ENCODE measurements around the gene SFT2D1.
"Not testable (repeated sequence)": the region's sequence is repeated elsewhere in the genome, so short reads cannot be mapped to it uniquely, and the experiment has no call there.

The SFT2D1 gene

GRCh38 chr6:166342349-166343149 lies at the start of gene SFT2D1:
Gene SFT2D1, minus strand, starts transcription at chr6:166342545. Its CDS starts 64 bp downstream, at chr6:166342481.
- DNase-seq (ENCODE audit: low read depth, low spot score): peak; percentile 33

GRCh38 chr6:166389119-166389518 lies 46.8 kb upstream of the SFT2D1 start:
- DNase-seq (ENCODE audit: low read depth, low spot score): no peak

GRCh38 chr6:166388290-166389004 lies 46.1 kb upstream of the SFT2D1 start:
- no peak for DNase-seq (ENCODE audit: low read depth, low spot score)

GRCh38 chr6:166387642-166388289 lies 45.4 kb upstream of the SFT2D1 start:
- DNase-seq (ENCODE audit: low read depth, low spot score): no peak

- DNase-seq (ENCODE audit: low read depth, low spot score): not testable (repeated sequence)
These were observed 44.8 kb upstream of the SFT2D1 start for GRCh38 chr6:166387098-166387497.

GRCh38 chr6:166386111-166386510 lies 43.8 kb upstream of the SFT2D1 start:
- no peak for DNase-seq (ENCODE audit: low read depth, low spot score)

- DNase-seq (ENCODE audit: low read depth, low spot score): not testable (repeated sequence)
These were observed 41.5 kb upstream of the SFT2D1 start for GRCh38 chr6:166383802-166384363.

- DNase-seq (ENCODE audit: low read depth, low spot score): peak; percentile 67
These were observed 40.8 kb upstream of the SFT2D1 start, which contains the start of gene MPC1 for GRCh38 chr6:166382933-166383801. Gene MPC1, minus strand, starts transcription at chr6:166382940. Its CDS starts 64 bp downstream, at chr6:166382876.

GRCh38 chr6:166382500-166382932 lies 40.2 kb upstream of the SFT2D1 start:
- no peak for DNase-seq (ENCODE audit: low read depth, low spot score)

GRCh38 chr6:166381733-166382499 lies 39.6 kb upstream of the SFT2D1 start:
- DNase-seq (ENCODE audit: low read depth, low spot score): no peak

- no peak for DNase-seq (ENCODE audit: low read depth, low spot score)
These were observed 39.0 kb upstream of the SFT2D1 start for GRCh38 chr6:166381381-166381732.

GRCh38 chr6:166379800-166380199 lies 37.5 kb upstream of the SFT2D1 start:
- DNase-seq (ENCODE audit: low read depth, low spot score): no peak

GRCh38 chr6:166379103-166379586 lies 36.8 kb upstream of the SFT2D1 start:
- no peak for DNase-seq (ENCODE audit: low read depth, low spot score)

- no peak for DNase-seq (ENCODE audit: low read depth, low spot score)
These were observed 35.4 kb upstream of the SFT2D1 start for GRCh38 chr6:166377721-166378120.

GRCh38 chr6:166375013-166375412 lies 32.7 kb upstream of the SFT2D1 start:
- DNase-seq (ENCODE audit: low read depth, low spot score): no peak

- no peak for DNase-seq (ENCODE audit: low read depth, low spot score)
These were observed 28.1 kb upstream of the SFT2D1 start for GRCh38 chr6:166370489-166370888.

- no peak for DNase-seq (ENCODE audit: low read depth, low spot score)
These were observed 27.4 kb upstream of the SFT2D1 start for GRCh38 chr6:166369782-166370181.

- no peak for DNase-seq (ENCODE audit: low read depth, low spot score)
These were observed 24.6 kb upstream of the SFT2D1 start for GRCh38 chr6:166366921-166367320.

GRCh38 chr6:166365806-166366205 lies 23.5 kb upstream of the SFT2D1 start:
- no peak for DNase-seq (ENCODE audit: low read depth, low spot score)

GRCh38 chr6:166365221-166365620 lies 22.9 kb upstream of the SFT2D1 start:
- DNase-seq (ENCODE audit: low read depth, low spot score): no peak
